ENCODE measurements around the gene TSGA10IP.

Gene TSGA10IP

GRCh38 chr11:65968600-65969482, 23.6 kb downstream of the TSGA10IP start:
- H3K36me3 Mint-ChIP-seq (ENCODE audit: low read depth) = peaks cover 90% of the 10 kb centered on the region
- peaks cover 17% of the 10 kb centered on the region for H3K4me1 Mint-ChIP-seq (ENCODE audit: low read depth)
- H3K4me3 Mint-ChIP-seq = no peak overlapping the region
- H3K9me3 Mint-ChIP-seq = no peaks in the 10 kb centered on the region
- H3K27ac Mint-ChIP-seq = peak overlapping the region; percentile 66
- H3K27me3 Mint-ChIP-seq = no peaks in the 10 kb centered on the region
- no peak for DNase-seq

GRCh38 chr11:65972116-65972515, 26.8 kb downstream of the TSGA10IP start:
- H3K9me3 Mint-ChIP-seq = no peaks in the 10 kb centered on the region
- peaks cover 83% of the 10 kb centered on the region for H3K36me3 Mint-ChIP-seq (ENCODE audit: low read depth)
- H3K4me3 Mint-ChIP-seq = no peak overlapping the region
- H3K4me1 Mint-ChIP-seq (ENCODE audit: low read depth) = peaks cover 9% of the 10 kb centered on the region
- H3K27me3 Mint-ChIP-seq = no peaks in the 10 kb centered on the region
- peak overlapping the region; percentile 77 for H3K27ac Mint-ChIP-seq
- DNase-seq = no peak

GRCh38 chr11:65973439-65974110, 28.3 kb downstream of the TSGA10IP start:
- H3K27ac Mint-ChIP-seq = peak overlapping the region; percentile 59
- no peaks in the 10 kb centered on the region for H3K9me3 Mint-ChIP-seq
- H3K27me3 Mint-ChIP-seq = no peaks in the 10 kb centered on the region
- DNase-seq = no peak
- H3K4me1 Mint-ChIP-seq (ENCODE audit: low read depth) = peaks cover 6% of the 10 kb centered on the region
- no peak overlapping the region for H3K4me3 Mint-ChIP-seq
- H3K36me3 Mint-ChIP-seq (ENCODE audit: low read depth) = peaks cover 79% of the 10 kb centered on the region

GRCh38 chr11:65975771-65976170, 30.5 kb downstream of the TSGA10IP start:
- peak overlapping the region; percentile 71 for H3K27ac Mint-ChIP-seq
- H3K4me3 Mint-ChIP-seq = no peak overlapping the region
- DNase-seq = no peak
- H3K36me3 Mint-ChIP-seq (ENCODE audit: low read depth) = peaks cover 78% of the 10 kb centered on the region
- H3K9me3 Mint-ChIP-seq = no peaks in the 10 kb centered on the region
- H3K27me3 Mint-ChIP-seq = no peaks in the 10 kb centered on the region
- H3K4me1 Mint-ChIP-seq (ENCODE audit: low read depth) = no peaks in the 10 kb centered on the region

GRCh38 chr11:65976216-65977176, 31.2 kb downstream of the TSGA10IP start:
- Mint-ChIP-seq H3K4me1 (ENCODE audit: low read depth) (no peaks in the 10 kb centered on the region), H3K27me3 (no peaks in the 10 kb centered on the region), H3K9me3 (no peaks in the 10 kb centered on the region), H3K4me3 (no peak overlapping the region), H3K36me3 (ENCODE audit: low read depth) (peaks cover 78% of the 10 kb centered on the region), H3K27ac (peak overlapping the region; percentile 61)
- no peak for DNase-seq

- Mint-ChIP-seq H3K36me3 (ENCODE audit: low read depth) (peaks cover 66% of the 10 kb centered on the region), H3K4me1 (ENCODE audit: low read depth) (no peaks in the 10 kb centered on the region), H3K27me3 (no peaks in the 10 kb centered on the region)
These were observed 32.5 kb downstream of the TSGA10IP start for GRCh38 chr11:65977621-65978390.

GRCh38 chr11:65978391-65979238, 33.3 kb downstream of the TSGA10IP start:
- Mint-ChIP-seq H3K27me3 (no peaks in the 10 kb centered on the region), H3K4me3 (no peak overlapping the region), H3K4me1 (ENCODE audit: low read depth) (no peaks in the 10 kb centered on the region), H3K36me3 (ENCODE audit: low read depth) (peaks cover 58% of the 10 kb centered on the region), H3K9me3 (no peaks in the 10 kb centered on the region), H3K27ac (peak overlapping the region; percentile 35)
- no peak for DNase-seq

More at GRCh38 chr11:65977621-65978390, 32.5 kb downstream of the TSGA10IP start:
- H3K4me3 Mint-ChIP-seq = no peak overlapping the region
- no peaks in the 10 kb centered on the region for H3K9me3 Mint-ChIP-seq
- no peak for DNase-seq
- peak overlapping the region; percentile 52 for H3K27ac Mint-ChIP-seq

- H3K4me1 Mint-ChIP-seq (ENCODE audit: low read depth) = no peaks in the 10 kb centered on the region
- no peaks in the 10 kb centered on the region for H3K9me3 Mint-ChIP-seq
- no peaks in the 10 kb centered on the region for H3K27me3 Mint-ChIP-seq
- H3K36me3 Mint-ChIP-seq (ENCODE audit: low read depth) = peaks cover 54% of the 10 kb centered on the region
- no peak for DNase-seq
- no peak overlapping the region for H3K27ac Mint-ChIP-seq
- no peak overlapping the region for H3K4me3 Mint-ChIP-seq
These were observed 34.0 kb downstream of the TSGA10IP start for GRCh38 chr11:65979261-65979759.

- Mint-ChIP-seq H3K4me1 (ENCODE audit: low read depth) (no peaks in the 10 kb centered on the region), H3K27ac (no peak overlapping the region), H3K9me3 (no peaks in the 10 kb centered on the region), H3K27me3 (no peaks in the 10 kb centered on the region), H3K36me3 (ENCODE audit: low read depth) (peaks cover 39% of the 10 kb centered on the region), H3K4me3 (no peak overlapping the region)
- no peak for DNase-seq
These were observed 35.9 kb downstream of the TSGA10IP start for GRCh38 chr11:65981101-65981740.

- Mint-ChIP-seq H3K9me3 (no peaks in the 10 kb centered on the region), H3K4me1 (ENCODE audit: low read depth) (no peaks in the 10 kb centered on the region), H3K4me3 (no peak overlapping the region), H3K27me3 (no peaks in the 10 kb centered on the region), H3K36me3 (ENCODE audit: low read depth) (peaks cover 29% of the 10 kb centered on the region), H3K27ac (no peak overlapping the region)
- DNase-seq = no peak
These were observed 36.9 kb downstream of the TSGA10IP start for GRCh38 chr11:65981972-65982823.

- Mint-ChIP-seq H3K4me3 (no peak overlapping the region), H3K27me3 (no peaks in the 10 kb centered on the region), H3K9me3 (no peaks in the 10 kb centered on the region), H3K27ac (no peak overlapping the region), H3K4me1 (ENCODE audit: low read depth) (no peaks in the 10 kb centered on the region), H3K36me3 (ENCODE audit: low read depth) (peaks cover 23% of the 10 kb centered on the region)
- DNase-seq = no peak
These were observed 37.7 kb downstream of the TSGA10IP start for GRCh38 chr11:65982824-65983588.
